CD4-positive, alpha-beta memory T cell (primary cell): ENCODE results near the gene STK39. TPM values are rescaled to one million over a fixed set of nuclear protein-coding genes. Genes with fewer than 3 reads are reported as not detected.

Source experiments
- CTCF ChIA-PET: fragments of 350-600 bp; sonication (Branson Sonifier 250); formaldehyde crosslinking; loops from one replicate; lab custom pipeline; 2021; ENCODE audit warnings: inconsistent platforms; ENCODE audit not compliant: partially characterized antibody; lab: Charles Lee
- POLR2A ChIA-PET: fragments of 350-600 bp; sonication (Branson Sonifier 250); formaldehyde crosslinking; loops from one replicate; lab custom pipeline; 2021; ENCODE audit not compliant: partially characterized antibody; lab: Charles Lee
- DNase-seq, 5 donors: peaks; one replicate each; pipeline versions ENCODE4 v3.0.0 to v3.0.0-alpha.2; 2020 to 2022; ENCODE audit warnings: mixed read lengths in 1 of 5
- H3K27ac ChIP-seq: one replicate; pipeline ENCODE4 v1.7.0; 2013; ENCODE audit warnings: low read depth, low read length
- H3K27me3 ChIP-seq: 2 replicates; pipeline ENCODE4 v1.7.0; 2013; ENCODE audit warnings: mild to moderate bottlenecking, low read length, moderate library complexity; ENCODE audit not compliant: insufficient read depth
- H3K36me3 ChIP-seq: 2 replicates; pipeline ENCODE4 v1.7.0; 2013; ENCODE audit warnings: mild to moderate bottlenecking, low read length, moderate library complexity; ENCODE audit not compliant: insufficient read depth
- H3K4me1 ChIP-seq: 2 replicates; pipeline ENCODE4 v1.7.0; 2013; ENCODE audit warnings: mild to moderate bottlenecking, low read length, moderate library complexity; ENCODE audit not compliant: insufficient read depth
- H3K4me3 ChIP-seq, 2 donors: one replicate each; pipeline ENCODE4 v1.7.0; 2013; ENCODE audit warnings: low read length in 2 of 2, mild to moderate bottlenecking in 1 of 2
- H3K9me3 ChIP-seq, 2 donors: one replicate each; pipeline ENCODE4 v1.7.0; 2013; ENCODE audit warnings: low read length in 2 of 2, control low read depth in 1 of 2; ENCODE audit not compliant: control insufficient read depth in 1 of 2
- H3K27ac Mint-ChIP-seq, 7 donors: one replicate each; pipeline ENCODE4 v1.8.0; 2020 to 2021; ENCODE audit warnings: mixed read lengths in 7 of 7, mild to moderate bottlenecking in 6 of 7, inconsistent platforms in 3 of 7, moderate library complexity in 3 of 7
- H3K27me3 Mint-ChIP-seq, 2 donors: one replicate each; pipeline ENCODE4 v1.8.0; 2020 to 2021; ENCODE audit warnings: mixed read lengths in 2 of 2
- H3K36me3 Mint-ChIP-seq, 2 donors: one replicate each; pipeline ENCODE4 v1.8.0; 2020 to 2021; ENCODE audit warnings: mixed read lengths in 2 of 2, inconsistent platforms in 1 of 2, mild to moderate bottlenecking in 1 of 2
- H3K4me1 Mint-ChIP-seq, 4 donors: one replicate each; pipeline ENCODE4 v1.8.0; 2020 to 2021; ENCODE audit warnings: mixed read lengths in 4 of 4, mild to moderate bottlenecking in 1 of 4
- H3K4me3 Mint-ChIP-seq, 8 donors: one replicate each; pipeline ENCODE4 v1.8.0; 2020 to 2021; ENCODE audit warnings: mixed read lengths in 8 of 8, mild to moderate bottlenecking in 7 of 8, moderate library complexity in 6 of 8, inconsistent platforms in 3 of 8
- H3K9me3 Mint-ChIP-seq, 8 donors: one replicate each; pipeline ENCODE4 v1.8.0; 2020 to 2021; ENCODE audit warnings: mixed read lengths in 8 of 8, mild to moderate bottlenecking in 5 of 8, inconsistent platforms in 3 of 8, moderate library complexity in 1 of 8
- intact Hi-C: fragments of 100-400 bp; cut with micrococcal nuclease; formaldehyde crosslinking; loops from one replicate; pipeline ENCODE4 v1.15.1; 2023
- polyA plus RNA-seq, 2 donors: library from polyadenylated mRNA; unstranded; fragments of 300-500 nt; fragmentation: Illumina TruSeq; gene quantifications; one replicate each; pipeline ENCODE4 v1.2.3, GENCODE V29; 2021
- total RNA-seq, 2 experiments: library from RNA; stranded (reverse); gene quantifications; one replicate each; pipeline ENCODE4 v1.2.3, GENCODE V29; 2021

Gene STK39
- total and polyA plus RNA-seq, 4 experiments from 2014 or later, result 4.9 to 27.3 (median 18.2) TPM

GRCh38 chr2:167961536-167962048, 285.8 kb downstream of the STK39 start:
- Mint-ChIP-seq H3K36me3 (peaks cover 70 to 76% of the 10 kb centered on the region in 2 donors), H3K9me3 (no peaks in the 10 kb centered on the region), H3K4me1 (peaks cover 0 to 6% (median 2%) of the 10 kb centered on the region in 4 donors), H3K4me3 (no peak overlapping the region), H3K27ac (no peak overlapping the region), H3K27me3 (no peaks in the 10 kb centered on the region)
- H3K9me3 ChIP-seq, result no peaks in the 10 kb centered on the region
- H3K27me3 ChIP-seq, result no peaks in the 10 kb centered on the region
- no peak overlapping the region for H3K4me3 ChIP-seq
- DNase-seq, result no peak
- POLR2A ChIA-PET, result no interaction called here
- H3K4me1 ChIP-seq, result no peaks in the 10 kb centered on the region
- intact Hi-C loops, result no loop called here
- no peak overlapping the region for H3K27ac ChIP-seq
- H3K36me3 ChIP-seq, result no peaks in the 10 kb centered on the region
- CTCF ChIA-PET, result interaction anchor here (1.5 kb wide), 1 partner anchor 158 kb away, joined by 3 read pairs; no protein-coding TSS in a partner anchor

GRCh38 chr2:167960089-167960747, 287.2 kb downstream of the STK39 start:
- no peak overlapping the region for H3K4me3 Mint-ChIP-seq
- H3K27ac Mint-ChIP-seq, result peak overlapping the region in 1 of 7 donors; percentile 16
- CTCF ChIA-PET, result no interaction called here

GRCh38 chr2:167957662-167958061, 289.7 kb downstream of the STK39 start:
- Mint-ChIP-seq H3K27me3 (no peaks in the 10 kb centered on the region), H3K4me1 (peaks cover 0 to 4% (median under 1%) of the 10 kb centered on the region in 4 donors), H3K4me3 (no peak overlapping the region), H3K36me3 (peaks cover 60 to 62% of the 10 kb centered on the region in 2 donors), H3K9me3 (no peaks in the 10 kb centered on the region), H3K27ac (peak overlapping the region in 1 of 7 donors; percentile 24)
- ChIA-PET CTCF (no interaction called here), POLR2A (no interaction called here)
- H3K27me3 ChIP-seq, result no peaks in the 10 kb centered on the region
- H3K4me3 ChIP-seq, result no peak overlapping the region
- no peaks in the 10 kb centered on the region for H3K36me3 ChIP-seq
- intact Hi-C loops, result no loop called here
- no peak for DNase-seq
- no peak overlapping the region for H3K27ac ChIP-seq
- no peaks in the 10 kb centered on the region for H3K4me1 ChIP-seq
- H3K9me3 ChIP-seq, result no peaks in the 10 kb centered on the region

More at GRCh38 chr2:167960089-167960747, 287.2 kb downstream of the STK39 start:
- Histone ChIP-seq H3K9me3 (no peaks in the 10 kb centered on the region), H3K27ac (no peak overlapping the region), H3K4me3 (no peak overlapping the region), H3K27me3 (no peaks in the 10 kb centered on the region), H3K36me3 (no peaks in the 10 kb centered on the region), H3K4me1 (no peaks in the 10 kb centered on the region)
- Mint-ChIP-seq H3K36me3 (peaks cover 73 to 75% of the 10 kb centered on the region in 2 donors), H3K27me3 (no peaks in the 10 kb centered on the region), H3K4me1 (peaks cover 0 to 4% (median under 1%) of the 10 kb centered on the region in 4 donors), H3K9me3 (no peaks in the 10 kb centered on the region)
- DNase-seq, result no peak
- POLR2A ChIA-PET, result no interaction called here
- intact Hi-C loops, result no loop called here

GRCh38 chr2:167955264-167955906, 292.0 kb downstream of the STK39 start:
- peaks cover 0 to 4% (median under 1%) of the 10 kb centered on the region in 4 donors for H3K4me1 Mint-ChIP-seq
- Histone ChIP-seq H3K27ac (no peak overlapping the region), H3K36me3 (no peaks in the 10 kb centered on the region), H3K4me1 (no peaks in the 10 kb centered on the region), H3K4me3 (no peak overlapping the region), H3K27me3 (no peaks in the 10 kb centered on the region), H3K9me3 (no peaks in the 10 kb centered on the region)
- H3K27ac Mint-ChIP-seq, result peak overlapping the region in 1 of 7 donors; percentile 46
- POLR2A ChIA-PET, result no interaction called here
- no peaks in the 10 kb centered on the region for H3K27me3 Mint-ChIP-seq
- DNase-seq, result no peak
- CTCF ChIA-PET, result no interaction called here
- peaks cover 0 to 2% (median 0%) of the 10 kb centered on the region in 8 donors for H3K9me3 Mint-ChIP-seq
- no peak overlapping the region for H3K4me3 Mint-ChIP-seq
- peaks cover 42 to 44% of the 10 kb centered on the region in 2 donors for H3K36me3 Mint-ChIP-seq
- intact Hi-C loops, result no loop called here

- Mint-ChIP-seq H3K4me1 (peaks cover 0 to 4% (median under 1%) of the 10 kb centered on the region in 4 donors), H3K9me3 (peaks cover 0 to 2% (median 0%) of the 10 kb centered on the region in 8 donors), H3K36me3 (peaks cover 34 to 35% of the 10 kb centered on the region in 2 donors), H3K27me3 (no peaks in the 10 kb centered on the region), H3K4me3 (no peak overlapping the region), H3K27ac (no peak overlapping the region)
- no peak for DNase-seq
- intact Hi-C loops, result no loop called here
- ChIA-PET CTCF (no interaction called here), POLR2A (no interaction called here)
- H3K27ac ChIP-seq, result no peak overlapping the region
- no peaks in the 10 kb centered on the region for H3K36me3 ChIP-seq
- no peaks in the 10 kb centered on the region for H3K9me3 ChIP-seq
- H3K27me3 ChIP-seq, result no peaks in the 10 kb centered on the region
- no peaks in the 10 kb centered on the region for H3K4me1 ChIP-seq
- H3K4me3 ChIP-seq, result no peak overlapping the region
These were observed 292.9 kb downstream of the STK39 start for GRCh38 chr2:167954495-167954894.

- H3K27me3 ChIP-seq, result no peaks in the 10 kb centered on the region
- H3K4me1 Mint-ChIP-seq, result peaks cover 0 to 4% (median under 1%) of the 10 kb centered on the region in 4 donors
- no peak overlapping the region for H3K4me3 Mint-ChIP-seq
- intact Hi-C loops, result no loop called here
- DNase-seq, result no peak
- no peak overlapping the region for H3K4me3 ChIP-seq
- H3K9me3 Mint-ChIP-seq, result peaks cover 0 to 2% (median 0%) of the 10 kb centered on the region in 8 donors
- peaks cover 31 to 32% of the 10 kb centered on the region in 2 donors for H3K36me3 Mint-ChIP-seq
- no peak overlapping the region for H3K27ac Mint-ChIP-seq
- H3K9me3 ChIP-seq, result no peaks in the 10 kb centered on the region
- no peaks in the 10 kb centered on the region for H3K27me3 Mint-ChIP-seq
- H3K36me3 ChIP-seq, result no peaks in the 10 kb centered on the region
- POLR2A ChIA-PET, result no interaction called here
- H3K4me1 ChIP-seq, result no peaks in the 10 kb centered on the region
- H3K27ac ChIP-seq, result no peak overlapping the region
- CTCF ChIA-PET, result no interaction called here
These were observed 293.6 kb downstream of the STK39 start for GRCh38 chr2:167953776-167954175.

GRCh38 chr2:167950571-167950970, 296.8 kb downstream of the STK39 start:
- Mint-ChIP-seq H3K4me1 (no peaks in the 10 kb centered on the region), H3K27ac (no peak overlapping the region), H3K36me3 (peaks cover 12 to 14% of the 10 kb centered on the region in 2 donors), H3K4me3 (no peak overlapping the region), H3K27me3 (no peaks in the 10 kb centered on the region), H3K9me3 (peaks cover 0 to 3% (median 0%) of the 10 kb centered on the region in 8 donors)
- Histone ChIP-seq H3K4me3 (no peak overlapping the region), H3K27me3 (no peaks in the 10 kb centered on the region), H3K27ac (no peak overlapping the region), H3K36me3 (no peaks in the 10 kb centered on the region), H3K4me1 (no peaks in the 10 kb centered on the region), H3K9me3 (no peaks in the 10 kb centered on the region)
- no peak for DNase-seq
- intact Hi-C loops, result no loop called here
- ChIA-PET POLR2A (no interaction called here), CTCF (no interaction called here)
